ENCODE results near the gene RIPPLY2.
"Not testable (repeated sequence)": the region's sequence is repeated elsewhere in the genome, so short reads cannot be mapped to it uniquely, and the experiment has no call there.

RIPPLY2 gene

DNA sequence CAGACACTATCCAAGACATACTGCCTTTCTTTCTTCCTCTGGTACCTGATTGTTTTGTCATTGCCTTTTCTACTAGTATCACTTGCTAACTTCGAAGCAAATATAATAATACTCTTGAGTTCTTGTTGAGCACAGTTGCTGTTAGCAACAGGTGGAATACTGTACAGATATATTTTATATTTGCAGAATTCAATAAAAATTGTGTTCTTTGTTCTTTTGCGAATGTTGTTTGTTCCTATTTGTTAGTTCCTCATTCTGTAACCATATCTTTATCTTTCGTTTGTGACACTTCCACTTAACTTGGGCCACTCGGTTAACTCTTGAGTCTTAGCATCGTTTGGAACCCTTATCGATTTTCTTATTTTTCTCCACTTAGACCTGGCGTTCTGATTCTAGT, 7.2 kb downstream of the RIPPLY2 start:
- DNase-seq (ENCODE audit: low spot score): no peak

DNA sequence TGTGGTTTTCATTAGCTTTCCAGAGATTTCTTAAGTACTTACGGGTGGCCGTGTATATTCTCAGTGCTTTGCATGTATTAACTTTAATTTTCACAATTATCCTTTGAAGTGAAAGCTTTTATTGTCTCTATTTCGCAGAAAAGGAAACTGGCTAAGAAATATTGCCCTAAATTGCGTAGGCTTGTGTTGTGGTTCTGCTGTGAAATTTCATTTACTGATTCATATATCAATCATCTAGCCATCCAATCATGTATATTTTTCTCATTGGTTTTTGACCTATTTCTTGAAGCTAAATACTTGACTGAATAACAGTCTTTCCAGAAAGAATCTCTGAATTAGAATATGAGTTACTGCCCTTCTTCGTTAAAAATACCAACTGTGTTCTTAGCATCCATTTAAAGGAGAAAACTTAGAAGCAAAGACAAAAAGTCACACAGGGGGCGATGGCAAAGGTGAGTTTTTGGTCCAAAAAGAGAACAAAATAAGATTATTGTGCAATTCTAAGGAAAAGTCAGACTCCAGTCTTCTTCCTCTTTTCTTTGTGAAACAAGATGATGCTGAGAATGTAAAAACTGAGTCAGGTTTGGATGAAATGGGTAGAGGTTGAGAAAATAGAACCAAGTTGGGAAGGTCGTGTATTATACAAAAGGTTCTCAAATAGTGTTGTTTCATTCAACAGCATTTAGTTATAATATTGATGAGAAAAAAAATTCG, 7.8 kb downstream of the RIPPLY2 start:
- DNase-seq (ENCODE audit: low spot score): no peak

DNA sequence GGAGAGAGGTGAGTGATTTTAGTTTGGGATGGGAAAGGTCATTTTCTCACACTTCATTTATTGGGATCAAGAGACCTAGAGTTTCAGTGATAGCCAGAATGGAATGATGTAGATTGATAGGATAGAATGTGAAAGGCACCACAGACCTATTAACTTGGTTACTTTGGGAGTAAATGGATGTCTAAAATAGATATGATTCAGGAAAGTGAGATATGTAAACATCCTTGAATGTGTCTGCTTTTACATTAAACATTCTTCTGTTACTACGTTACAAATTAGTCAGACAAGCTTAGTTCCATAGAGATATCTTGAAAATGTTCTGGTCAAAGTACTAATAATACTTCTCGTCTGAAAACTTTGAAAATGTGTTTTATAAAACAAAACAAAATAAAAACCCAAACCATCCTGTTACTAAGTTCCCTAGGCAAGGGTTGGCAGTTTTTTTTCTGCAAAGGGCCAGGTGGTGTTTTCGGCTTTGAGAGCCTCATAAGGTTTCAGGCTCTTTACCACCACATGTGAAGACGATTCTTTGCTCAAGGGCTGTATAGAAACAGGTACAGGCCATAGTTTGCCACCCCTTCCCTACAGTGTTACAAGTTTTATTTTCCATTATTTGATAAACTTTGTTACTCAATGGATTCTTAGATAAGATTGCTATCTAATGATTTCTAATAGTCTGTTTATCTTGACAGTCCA, 9.8 kb downstream of the RIPPLY2 start:
- no peak for DNase-seq (ENCODE audit: low spot score)

DNA sequence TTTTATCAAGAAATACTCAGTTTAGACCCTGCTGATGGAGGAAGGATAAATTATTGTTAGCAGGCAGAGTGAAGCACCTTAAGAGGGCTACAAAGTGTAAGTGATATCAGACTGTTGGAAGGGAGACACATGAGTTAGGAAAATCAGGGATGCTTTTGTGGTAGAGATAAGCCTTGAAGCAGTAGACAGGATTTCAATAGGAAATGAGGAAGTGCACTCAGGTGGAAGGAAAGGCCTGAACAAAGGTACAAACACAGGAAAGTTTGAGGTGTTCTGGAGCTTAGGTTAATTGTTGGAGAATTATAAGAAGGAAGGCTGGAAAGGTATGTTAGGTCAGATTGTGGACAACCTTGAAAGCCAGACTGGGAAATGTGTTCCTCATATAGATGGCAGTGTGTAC, 13.9 kb downstream of the RIPPLY2 start:
- DNase-seq (ENCODE audit: low spot score): no peak

DNA sequence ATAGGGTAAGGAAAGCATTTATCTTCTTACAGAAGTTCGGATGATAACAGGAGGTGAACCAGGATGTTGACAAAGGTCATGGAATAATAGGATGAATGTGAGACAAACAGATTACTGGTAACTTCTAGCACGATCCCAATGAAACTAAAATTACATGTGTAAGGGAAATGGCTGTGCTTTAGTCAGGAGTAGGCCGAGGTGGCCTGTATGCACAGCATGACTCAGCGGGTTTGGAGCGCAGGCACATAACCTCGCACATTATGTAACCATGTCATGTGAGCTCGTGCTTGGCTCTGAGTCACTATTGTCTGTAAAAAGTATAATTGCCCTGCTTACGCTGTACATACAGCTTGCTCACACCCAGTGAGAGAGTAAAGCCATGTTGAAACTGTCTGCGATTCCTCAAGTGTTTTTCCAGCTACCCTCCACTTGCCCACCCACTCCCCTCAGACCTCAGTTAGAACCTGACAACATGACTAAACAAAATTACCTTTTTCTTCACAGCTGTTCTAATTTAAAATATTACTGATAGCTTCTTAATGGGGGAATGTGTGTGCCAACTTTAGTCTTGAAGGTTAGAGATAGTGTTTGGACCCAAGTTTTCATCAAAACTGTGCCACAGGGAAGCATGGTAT, 14.5 kb downstream of the RIPPLY2 start:
- DNase-seq (ENCODE audit: low spot score): no peak

DNA sequence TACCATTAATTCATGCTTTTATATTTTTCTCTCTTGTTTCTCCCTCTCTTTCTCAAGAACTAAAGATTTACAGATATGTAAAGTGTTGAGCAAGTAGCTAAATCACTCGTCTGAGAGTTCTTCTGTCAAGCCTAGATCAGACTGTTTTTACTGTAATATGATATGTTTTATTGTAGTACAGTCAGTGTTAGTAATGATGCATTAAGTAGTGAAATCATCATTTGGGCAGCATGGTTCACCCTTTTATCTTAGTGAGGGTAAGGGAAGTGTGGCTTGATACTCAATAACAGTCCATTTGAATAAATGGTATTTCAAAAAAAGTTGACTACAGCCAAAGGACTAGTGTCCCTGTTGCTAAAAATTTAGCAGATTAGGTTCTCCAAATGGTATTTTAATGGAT, 15.5 kb downstream of the RIPPLY2 start:
- no peak for DNase-seq (ENCODE audit: low spot score)

DNA sequence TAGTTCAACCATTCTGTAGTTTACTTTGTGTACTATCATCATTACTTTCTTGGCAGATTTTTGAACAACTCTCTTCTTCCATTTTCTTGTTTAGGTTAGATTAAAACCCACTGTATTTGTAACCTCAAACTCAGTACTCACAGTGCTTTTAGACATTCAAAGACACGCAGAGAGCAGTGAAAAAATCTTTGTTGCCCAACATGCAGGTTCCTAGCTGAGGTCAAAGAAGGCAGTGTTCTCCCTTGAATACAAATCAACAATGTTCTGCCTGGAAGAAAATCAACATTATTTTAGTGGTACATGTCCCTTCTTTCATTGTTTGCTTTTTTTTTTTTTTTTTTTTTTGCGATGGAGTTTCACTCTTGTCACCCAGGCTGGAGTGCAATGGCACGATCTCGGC, 17.5 kb downstream of the RIPPLY2 start:
- DNase-seq (ENCODE audit: low spot score): no peak

DNA sequence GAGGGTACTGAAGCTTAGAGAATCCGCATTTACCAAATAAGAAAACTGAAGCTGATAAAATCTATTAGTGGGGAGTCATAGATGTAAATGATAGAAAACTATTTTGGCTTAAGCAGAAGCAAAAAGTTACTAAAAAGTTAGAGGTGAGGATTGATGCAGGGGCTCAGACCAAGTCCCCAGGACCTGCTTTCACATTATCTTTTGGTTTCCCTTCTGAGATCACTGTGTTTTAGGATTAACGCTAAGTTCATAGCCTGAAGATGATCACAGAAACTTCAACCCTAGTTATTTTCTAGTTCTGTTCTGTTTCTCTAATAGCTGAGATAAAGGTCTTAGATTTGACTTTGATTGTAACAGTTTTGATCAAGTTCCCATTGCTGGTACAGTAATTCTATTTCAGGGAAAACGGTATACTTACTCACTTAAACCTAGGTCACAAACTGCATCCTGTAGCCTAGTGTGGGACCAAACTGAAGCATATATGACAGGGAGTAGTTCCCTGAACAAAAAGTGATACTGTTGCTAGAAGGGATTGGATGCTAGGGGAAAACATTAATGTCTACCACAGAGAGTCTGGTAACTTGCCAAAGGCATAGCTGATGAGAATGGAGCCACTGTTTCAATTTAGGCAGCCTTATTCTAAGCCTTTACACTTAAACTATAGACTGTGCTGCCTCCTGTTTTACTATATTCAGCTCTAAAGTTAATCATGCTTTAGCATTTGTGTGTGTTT, 19.4 kb downstream of the RIPPLY2 start:
- no peak for DNase-seq (ENCODE audit: low spot score)

DNA sequence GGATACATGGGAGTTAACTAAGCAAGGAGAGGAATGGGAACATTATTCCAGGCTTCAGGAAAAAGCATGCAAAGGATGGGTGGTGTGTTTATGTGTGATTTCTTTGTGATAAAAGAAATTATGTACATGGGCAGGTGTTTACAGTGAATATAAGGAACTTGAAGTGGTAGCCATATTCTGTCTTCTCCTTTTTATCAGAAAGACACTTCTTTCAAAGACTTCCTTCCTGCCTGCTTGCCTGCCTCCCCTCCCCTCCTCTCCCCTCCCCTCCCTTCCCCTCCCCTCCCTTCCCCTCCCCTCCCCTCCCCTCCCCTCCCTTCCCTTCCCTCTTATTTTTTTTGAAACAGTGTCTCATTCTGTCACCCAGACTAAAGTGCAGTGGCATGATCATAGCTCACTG, 20.7 kb downstream of the RIPPLY2 start:
- no peak for DNase-seq (ENCODE audit: low spot score)

DNA sequence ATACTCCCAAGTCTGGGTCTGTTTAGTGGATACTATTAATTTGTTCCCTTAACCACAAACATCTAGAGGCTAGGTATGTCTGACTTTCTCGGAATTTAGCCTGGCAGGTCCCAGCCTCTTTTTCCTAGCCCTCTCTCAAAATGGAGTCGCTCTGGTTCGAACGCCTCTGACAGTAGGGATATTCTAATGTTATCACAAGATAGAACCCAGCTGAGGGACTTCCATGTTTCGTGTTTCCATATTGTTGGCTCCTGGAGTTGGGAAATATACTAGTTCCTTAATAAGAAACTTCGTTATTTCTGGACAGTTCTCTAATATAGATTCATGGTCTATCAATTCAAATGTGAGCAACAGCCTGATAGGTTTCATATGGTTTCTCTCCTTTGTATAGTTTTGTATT, 22.7 kb downstream of the RIPPLY2 start:
- no peak for DNase-seq (ENCODE audit: low spot score)

DNA sequence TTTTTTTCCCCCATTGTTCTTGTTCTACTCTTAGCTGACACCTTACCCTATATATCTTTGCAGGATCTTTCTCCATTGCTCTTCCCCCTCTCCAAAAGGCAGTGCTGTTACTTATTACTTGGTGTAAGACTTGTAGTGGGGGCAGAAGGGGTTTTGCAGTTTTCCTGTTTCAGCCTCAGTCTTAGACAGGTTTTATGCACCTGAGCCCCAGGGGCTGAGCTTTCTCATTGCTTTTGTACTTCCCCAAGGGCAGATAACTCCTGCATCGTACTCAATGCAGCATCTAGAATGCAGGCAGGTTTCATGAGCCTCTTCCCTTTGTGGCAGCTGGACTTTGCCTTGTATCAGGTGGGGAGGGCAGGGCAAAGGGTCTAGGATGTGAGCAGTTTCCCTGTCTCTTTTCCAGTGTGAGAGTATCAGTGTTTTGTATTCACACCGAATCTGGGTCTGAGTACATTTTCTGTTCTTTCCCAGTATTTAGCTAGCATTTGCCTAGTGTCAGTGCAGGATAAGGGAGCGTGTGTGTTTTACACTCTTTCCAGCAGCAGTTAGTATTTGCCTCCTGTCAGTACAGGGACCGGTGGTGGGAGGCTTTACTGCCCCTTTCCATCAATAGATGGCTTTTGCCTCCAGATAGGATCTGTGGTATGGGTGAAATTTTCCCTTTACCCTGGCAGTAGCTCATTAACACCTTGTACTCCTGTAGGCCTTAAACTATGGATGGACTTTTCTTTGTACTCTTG, 25.9 kb downstream of the RIPPLY2 start:
- no peak for DNase-seq (ENCODE audit: low spot score)

DNA sequence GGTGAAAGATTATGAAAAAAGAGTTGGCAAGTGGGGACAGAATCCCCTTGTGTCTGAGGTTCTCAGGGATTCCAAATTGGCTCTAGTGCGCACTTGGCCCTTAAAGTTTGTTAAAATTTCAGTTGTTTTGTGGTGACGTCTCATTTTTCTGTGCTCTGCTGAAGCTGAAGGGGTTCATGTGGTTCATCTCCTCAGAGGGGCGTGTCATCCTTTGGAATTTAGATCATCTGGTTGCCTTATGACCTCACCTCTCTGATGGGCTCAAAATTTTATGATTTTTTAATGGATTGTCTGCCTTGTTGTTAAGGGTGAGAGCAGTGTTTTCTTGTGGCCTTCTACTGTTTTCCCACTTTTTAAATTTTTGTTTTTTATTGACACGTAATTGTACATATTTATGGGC, 26.6 kb downstream of the RIPPLY2 start:
- no peak for DNase-seq (ENCODE audit: low spot score)

DNA sequence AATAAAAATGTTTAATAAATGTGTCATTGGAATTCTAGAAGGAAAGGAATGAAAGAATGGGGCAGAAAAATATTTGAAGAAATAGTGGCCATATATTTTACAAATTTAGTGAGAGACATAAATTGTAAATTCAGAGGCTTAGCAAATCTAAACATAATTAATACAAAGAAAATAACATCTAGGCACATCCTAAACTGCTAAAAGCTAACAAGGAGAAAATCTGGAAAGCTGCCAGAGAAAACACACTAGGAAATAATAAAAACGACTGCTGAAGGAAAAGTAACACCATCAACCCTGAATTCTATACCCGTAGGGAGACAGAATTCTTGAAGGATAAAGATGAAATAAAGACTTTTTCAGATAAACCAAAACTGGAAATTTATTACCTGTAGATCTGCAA, 30.1 kb downstream of the RIPPLY2 start:
- DNase-seq (ENCODE audit: low spot score): no peak

DNA sequence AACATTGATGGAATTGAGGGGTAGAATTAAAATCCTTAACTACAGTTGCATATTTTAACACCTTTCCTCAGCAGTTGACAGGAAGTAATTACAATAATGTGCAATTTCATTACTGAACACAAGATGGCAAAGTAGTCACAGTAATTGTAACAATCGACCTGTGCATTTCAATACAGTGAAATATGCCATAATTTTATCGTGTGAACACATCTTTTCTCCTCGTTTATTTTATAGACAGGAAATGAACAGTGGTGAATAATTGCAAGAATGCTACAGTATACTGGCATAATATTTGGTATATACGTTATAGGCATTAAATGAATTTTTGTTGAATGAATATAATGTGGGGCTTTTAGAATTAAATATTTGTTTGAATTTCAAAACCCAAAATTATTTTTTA, 31.4 kb downstream of the RIPPLY2 start:
- peak; percentile 28 for DNase-seq (ENCODE audit: low spot score)

DNA sequence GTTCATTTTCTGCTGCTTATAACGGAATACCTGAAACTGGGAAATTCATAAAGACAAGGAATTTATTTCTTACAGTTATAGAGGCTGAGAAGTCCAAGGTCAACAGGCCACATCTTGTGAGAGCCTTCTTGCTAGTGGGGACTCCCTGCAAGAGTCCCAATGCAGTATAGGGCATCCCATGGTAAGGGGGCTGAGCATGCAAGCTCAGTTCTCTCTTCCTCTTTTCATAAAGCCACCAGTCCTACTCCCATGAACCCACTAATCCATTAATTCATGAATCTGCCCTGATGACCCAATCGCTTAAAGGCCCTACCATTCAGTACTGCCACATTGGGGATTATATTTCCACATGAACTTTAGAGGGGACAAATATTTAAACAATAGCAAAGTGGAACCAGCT, 32.8 kb downstream of the RIPPLY2 start:
- no peak for DNase-seq (ENCODE audit: low spot score)

DNA sequence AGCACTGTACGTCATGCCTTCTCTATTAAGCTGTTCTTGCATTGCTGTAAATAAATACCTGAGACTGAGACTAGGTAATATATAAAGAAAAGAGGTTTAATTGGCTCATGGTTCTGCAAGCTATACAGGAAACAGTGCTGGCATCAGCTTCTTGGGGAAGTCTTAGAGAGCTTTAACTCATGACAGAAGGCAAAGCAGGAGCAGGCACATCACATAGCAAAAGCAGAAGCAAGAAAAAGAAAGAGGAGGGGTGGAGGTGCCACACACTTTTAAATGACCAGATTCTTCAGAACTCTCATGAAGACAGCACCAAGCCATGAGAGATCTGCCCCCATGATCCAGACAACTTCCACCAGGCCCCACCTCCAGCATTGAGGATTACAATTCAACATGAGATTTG, 36.5 kb downstream of the RIPPLY2 start:
- DNase-seq (ENCODE audit: low spot score): no peak

DNA sequence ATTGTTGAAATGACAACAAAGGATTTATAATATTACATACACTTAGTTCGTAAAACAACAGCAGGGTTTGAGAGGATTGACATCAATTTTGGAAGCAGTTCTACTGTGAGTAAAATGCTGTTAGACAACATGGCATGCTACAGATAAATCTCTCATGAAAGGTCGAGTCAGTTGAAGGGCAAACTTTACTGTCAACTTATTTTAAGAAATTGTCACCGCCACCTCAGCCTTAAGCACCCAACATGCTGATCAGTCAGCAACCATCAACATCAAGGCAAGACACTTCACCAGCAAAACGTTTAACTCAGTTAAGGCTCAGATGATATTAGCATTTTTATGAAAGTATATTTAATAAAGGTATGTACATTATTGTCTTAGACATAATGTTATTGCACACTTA, 37.4 kb downstream of the RIPPLY2 start:
- no peak for DNase-seq (ENCODE audit: low spot score)

DNA sequence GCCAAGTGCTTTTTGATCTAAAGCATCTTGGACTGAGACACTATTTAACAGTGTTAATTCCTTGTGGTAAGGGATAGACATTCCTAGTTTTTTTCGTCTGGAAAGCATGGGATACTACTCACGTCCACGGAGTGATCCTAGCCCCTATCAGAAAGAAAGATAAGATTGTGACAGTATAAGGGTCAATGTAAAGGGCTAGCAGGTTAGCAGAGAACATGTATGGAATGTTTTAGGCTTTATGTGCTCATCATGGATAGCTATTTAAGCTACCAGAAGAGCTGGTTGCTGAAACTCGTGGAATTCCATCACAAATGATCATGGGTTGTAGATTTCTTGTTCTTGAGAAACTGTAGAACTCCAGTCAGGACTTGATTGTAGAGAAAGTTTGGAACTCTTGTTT, 38.4 kb downstream of the RIPPLY2 start:
- DNase-seq (ENCODE audit: low spot score): no peak

DNA sequence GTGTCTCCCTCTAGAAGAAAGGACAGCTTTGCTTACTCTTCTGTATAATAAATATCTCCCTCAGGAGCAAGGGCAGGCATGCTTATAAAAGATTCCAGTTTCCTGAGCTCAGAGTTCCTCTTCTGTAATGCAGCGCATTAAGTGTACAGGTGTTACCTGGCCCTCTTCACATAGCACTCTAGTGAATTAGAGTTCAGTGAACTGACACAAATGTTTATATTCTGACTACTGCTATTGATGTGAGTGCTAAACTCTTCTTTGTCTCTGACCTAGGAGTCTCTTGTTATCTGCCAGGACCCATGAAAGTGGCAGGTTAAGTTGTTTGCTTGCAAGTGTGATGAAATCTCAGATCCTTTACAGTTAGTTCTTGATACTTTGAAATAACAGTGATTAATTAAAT, 39.9 kb downstream of the RIPPLY2 start:
- no peak for DNase-seq (ENCODE audit: low spot score)

DNA sequence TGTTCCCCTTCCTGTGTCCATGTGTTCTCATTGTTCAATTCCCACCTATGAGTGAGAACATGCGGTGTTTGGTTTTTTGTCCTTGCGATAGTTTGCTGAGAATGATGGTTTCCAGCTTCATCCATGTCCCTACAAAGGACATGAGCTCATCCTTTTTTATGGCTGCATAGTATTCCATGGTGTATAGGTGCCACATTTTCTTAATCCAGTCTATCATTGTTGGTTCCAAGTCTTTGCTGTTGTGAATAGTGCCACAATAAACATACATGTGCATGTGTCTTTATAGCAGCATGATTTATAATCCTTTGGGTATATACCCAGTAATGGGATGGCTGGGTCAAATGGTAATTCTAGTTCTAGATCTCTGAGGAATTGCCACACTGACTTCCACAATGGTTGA, 43.9 kb downstream of the RIPPLY2 start:
- DNase-seq (ENCODE audit: low spot score): not testable (repeated sequence)

DNA sequence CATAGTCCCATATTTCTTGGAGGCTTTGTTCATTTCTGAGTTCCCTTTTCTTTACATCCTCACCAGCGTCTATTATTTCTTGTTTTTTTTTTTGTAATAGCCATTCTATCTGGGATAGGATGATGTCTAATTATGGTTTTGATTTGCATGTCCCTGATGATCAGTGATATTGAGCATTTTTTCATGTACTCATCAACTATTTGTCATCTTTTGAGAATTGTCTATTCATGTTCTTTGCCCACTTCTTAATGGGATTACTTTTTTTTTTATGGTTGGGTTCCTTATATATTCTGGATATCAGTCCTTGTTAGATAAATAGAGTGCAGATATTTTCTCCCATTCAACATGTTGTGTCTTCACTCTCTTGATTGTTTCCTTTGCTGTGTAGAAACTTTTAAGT, 48.5 kb downstream of the RIPPLY2 start:
- no peak for DNase-seq (ENCODE audit: low spot score)

DNA sequence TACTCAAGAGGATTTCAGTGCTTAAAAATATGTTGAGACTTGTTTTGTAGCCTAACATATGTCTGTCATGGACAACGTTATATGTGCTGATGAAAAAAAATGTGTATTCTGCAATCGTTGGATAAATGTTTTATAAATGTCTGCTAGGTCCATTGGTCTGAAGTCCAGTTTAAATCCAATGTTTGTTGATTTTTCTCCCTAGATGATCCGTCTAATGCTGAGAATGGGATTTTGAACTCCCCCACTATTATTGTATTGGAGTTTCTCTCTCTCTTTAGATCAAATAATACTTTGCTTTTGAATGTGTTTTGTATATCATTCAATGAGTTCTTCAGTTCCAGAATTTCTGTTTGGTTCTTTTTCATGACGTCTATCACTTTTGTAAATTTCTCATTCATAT, 51.2 kb downstream of the RIPPLY2 start:
- DNase-seq (ENCODE audit: low spot score): no peak

All from D341Med (cell line).